IPS DF 4.7 (cell line): ENCODE data around the gene SSR4.
"Not testable (repeated sequence)": the region's sequence is repeated elsewhere in the genome, so short reads cannot be mapped to it uniquely, and the experiment has no call there.

Experiments
- DNase-seq: peaks from one replicate; pipeline ENCODE4 v3.0.0-alpha.2; 2013; ENCODE audit warnings: low spot score; ENCODE audit errors: extremely low read depth

The SSR4 gene

GRCh38 chrX:153803211-153804099 is 9.0 kb downstream of the SSR4 start:
- no peak for DNase-seq

GRCh38 chrX:153804100-153804595 is 9.7 kb downstream of the SSR4 start:
- DNase-seq = no peak

- DNase-seq = no peak
Measured at GRCh38 chrX:153804621-153805020, 10.2 kb downstream of the SSR4 start.

GRCh38 chrX:153805436-153805835 is 11.0 kb downstream of the SSR4 start:
- no peak for DNase-seq

- no peak for DNase-seq
Measured at GRCh38 chrX:153806999-153807575, 12.6 kb downstream of the SSR4 start.

- no peak for DNase-seq
Measured at GRCh38 chrX:153807976-153808375, 13.5 kb downstream of the SSR4 start.

- no peak for DNase-seq
Measured at GRCh38 chrX:153812220-153812619, 17.8 kb downstream of the SSR4 start.

GRCh38 chrX:153813161-153813560 is 18.7 kb downstream of the SSR4 start:
- no peak for DNase-seq

GRCh38 chrX:153814591-153815315 is 20.3 kb downstream of the SSR4 start:
- no peak for DNase-seq

GRCh38 chrX:153816831-153817690 is 22.6 kb downstream of the SSR4 start:
- no peak for DNase-seq

- DNase-seq = not testable (repeated sequence)
Measured at GRCh38 chrX:153818064-153818463, 23.6 kb downstream of the SSR4 start.

- DNase-seq = no peak
Measured at GRCh38 chrX:153818571-153819383, 24.3 kb downstream of the SSR4 start.

GRCh38 chrX:153819384-153820040 is 25.0 kb downstream of the SSR4 start:
- no peak for DNase-seq

- no peak for DNase-seq
Measured at GRCh38 chrX:153820601-153821000, 26.1 kb downstream of the SSR4 start.

- DNase-seq = no peak
Measured at GRCh38 chrX:153821066-153821465, 26.6 kb downstream of the SSR4 start.

GRCh38 chrX:153824348-153824747 is 29.9 kb downstream of the SSR4 start:
- DNase-seq = no peak

GRCh38 chrX:153825042-153825441 is 30.6 kb downstream of the SSR4 start:
- DNase-seq = no peak

- no peak for DNase-seq
Measured at GRCh38 chrX:153827016-153827415, 32.5 kb downstream of the SSR4 start.

GRCh38 chrX:153827903-153828302 is 33.4 kb downstream of the SSR4 start:
- DNase-seq = no peak

GRCh38 chrX:153828308-153828707 is 33.8 kb downstream of the SSR4 start:
- DNase-seq = no peak
